ENCODE data around the gene ITIH5.

Gene ITIH5

GRCh38 chr10:7593905-7594304 is 72.9 kb downstream of the ITIH5 start:
- H3K4me3 ChIP-seq (ENCODE audit: low read length), result no peak overlapping the region
- no peak for TF ChIP-seq CTCF (IDR thresholded peaks at IDR 0.05; ENCODE audit: insufficient read depth, low read depth, low read length, missing control alignments)
- DNase-seq (ENCODE audit: low read depth), result no peak

DNA sequence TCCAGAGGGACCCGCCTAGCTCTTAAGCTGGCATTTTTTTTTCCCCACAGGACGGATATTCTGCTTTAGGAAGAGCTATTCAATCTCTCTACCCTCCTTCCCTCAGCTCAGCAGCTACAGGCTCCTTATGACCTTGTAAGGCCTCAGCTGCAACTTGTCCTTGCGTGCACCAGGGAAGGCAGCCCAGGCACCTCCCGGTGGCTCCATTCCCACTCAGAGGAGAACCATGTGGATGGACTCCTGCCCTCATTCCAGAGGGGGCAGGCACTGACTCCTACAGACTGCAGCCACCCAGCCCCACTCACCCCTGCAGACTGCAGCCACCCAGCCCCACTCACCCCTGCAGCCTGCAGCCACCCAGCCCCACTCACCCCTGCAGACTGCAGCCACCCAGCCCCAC is 73.7 kb downstream of the ITIH5 start:
- no peak overlapping the region for H3K4me3 ChIP-seq (ENCODE audit: low read length)
- TF ChIP-seq CTCF (IDR thresholded peaks at IDR 0.05; ENCODE audit: insufficient read depth, low read depth, low read length, missing control alignments), result no peak
- DNase-seq (ENCODE audit: low read depth), result no peak

- no peak for DNase-seq (ENCODE audit: low read depth)
- TF ChIP-seq CTCF (IDR thresholded peaks at IDR 0.05; ENCODE audit: insufficient read depth, low read depth, low read length, missing control alignments), result no peak
- no peak overlapping the region for H3K4me3 ChIP-seq (ENCODE audit: low read length)
These were observed 74.1 kb downstream of the ITIH5 start for GRCh38 chr10:7592627-7593026.

DNA sequence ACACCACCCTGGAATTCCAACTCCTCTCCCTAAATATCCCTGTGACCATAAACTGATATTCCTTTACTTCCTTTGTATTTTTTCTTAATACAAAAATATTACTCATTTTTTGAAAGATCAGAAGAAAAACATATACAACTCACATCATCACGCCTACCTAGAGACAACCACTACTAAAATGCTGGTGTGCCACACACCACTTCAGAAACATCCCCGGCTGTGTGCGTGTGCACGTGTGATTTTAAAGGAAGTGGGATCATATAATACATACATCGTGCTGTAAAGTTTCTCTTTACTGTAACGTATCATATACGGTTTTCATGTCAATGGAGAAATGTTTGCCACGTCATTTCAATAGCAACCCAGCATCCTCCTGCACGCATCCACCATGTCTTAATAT is 76.5 kb downstream of the ITIH5 start:
- no peak overlapping the region for H3K4me3 ChIP-seq (ENCODE audit: low read length)
- no peak for DNase-seq (ENCODE audit: low read depth)
- no peak for TF ChIP-seq CTCF (IDR thresholded peaks at IDR 0.05; ENCODE audit: insufficient read depth, low read depth, low read length, missing control alignments)

- DNase-seq (ENCODE audit: low read depth), result no peak
- H3K4me3 ChIP-seq (ENCODE audit: low read length), result no peak overlapping the region
These were observed 77.0 kb downstream of the ITIH5 start for GRCh38 chr10:7589748-7590147.

GRCh38 chr10:7587865-7588188 is 78.9 kb downstream of the ITIH5 start:
- no peak for DNase-seq (ENCODE audit: low read depth)
- no peak for TF ChIP-seq CTCF (IDR thresholded peaks at IDR 0.05; ENCODE audit: insufficient read depth, low read depth, low read length, missing control alignments)
- H3K4me3 ChIP-seq (ENCODE audit: low read length), result no peak overlapping the region

More at GRCh38 chr10:7589748-7590147, 77.0 kb downstream of the ITIH5 start:
- TF ChIP-seq CTCF (IDR thresholded peaks at IDR 0.05; ENCODE audit: insufficient read depth, low read depth, low read length, missing control alignments), result no peak

DNA sequence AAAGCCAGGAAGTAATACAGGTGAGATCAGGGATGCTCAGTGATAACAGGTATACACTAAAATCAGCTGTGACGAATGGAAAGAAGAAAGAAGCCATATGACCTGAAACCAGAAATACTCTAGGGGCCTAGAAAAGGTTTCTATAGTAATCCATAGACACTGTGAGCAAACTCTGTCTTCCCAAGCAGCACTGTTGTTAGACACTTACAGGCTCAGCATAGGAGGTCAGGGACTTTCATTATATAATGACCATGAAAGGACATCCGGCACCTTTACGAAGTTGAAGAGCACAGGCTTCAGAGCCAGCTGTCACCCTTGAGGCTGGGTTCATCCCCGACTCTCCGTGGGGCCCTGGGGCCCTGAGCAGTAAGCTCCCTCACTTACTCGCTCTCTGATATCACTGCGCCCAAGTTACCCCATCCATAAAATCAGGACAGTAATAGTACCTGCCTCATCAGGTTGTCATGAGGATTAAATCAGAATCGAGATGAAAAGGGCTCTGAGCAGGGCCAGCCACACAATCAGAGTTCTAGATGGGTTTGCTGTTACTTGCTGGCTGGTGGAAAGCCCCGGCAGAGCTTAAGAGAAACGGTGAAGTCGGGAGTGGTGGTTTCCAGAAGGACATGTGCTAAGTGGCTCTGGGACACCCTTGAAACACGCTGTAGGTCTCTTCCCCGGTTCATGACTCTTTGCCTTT is 79.5 kb downstream of the ITIH5 start:
- DNase-seq (ENCODE audit: low read depth), result no peak
- TF ChIP-seq CTCF (IDR thresholded peaks at IDR 0.05; ENCODE audit: insufficient read depth, low read depth, low read length, missing control alignments), result no peak

More for the DNA sequence above, 79.5 kb downstream of the ITIH5 start:
- H3K4me3 ChIP-seq (ENCODE audit: low read length), result no peak overlapping the region

Data from epithelial cell of esophagus (primary cell).